ENCODE results near the gene STARD5. TPM values are rescaled to one million over a fixed set of nuclear protein-coding genes. Genes with fewer than 3 reads are reported as not detected.

STARD5 gene
- total and polyA plus RNA-seq, 2 of the 8 experiments (the other 6 are each of a cell fraction or from before 2014, with no cell fraction given): 5.5 to 10.4 TPM

- no peak for TF ChIP-seq MAFK (IDR thresholded peaks at IDR 0.05; ENCODE audit: low read depth, low read length)
- TF ChIP-seq NRF1 (IDR thresholded peaks at IDR 0.05; ENCODE audit: low read depth, low read length): no peak
- no peak for TF ChIP-seq RFX5 (IDR thresholded peaks at IDR 0.05; ENCODE audit: borderline replicate concordance, low read depth, low read length)
- no peak for TF ChIP-seq ZNF274 (IDR thresholded peaks at IDR 0.05; ENCODE audit: borderline replicate concordance, extremely low read depth, low read length)
- TF ChIP-seq ASH2L (IDR thresholded peaks at IDR 0.05; ENCODE audit: low read length): no peak
- no peak for TF ChIP-seq EP300 (IDR thresholded peaks at IDR 0.05; ENCODE audit: borderline replicate concordance in 1 of 2, low read depth in 2 of 2, low read length in 2 of 2)
These were observed 32.3 kb upstream of the STARD5 start (continued) for GRCh38 chr15:81356252-81356651.

Measured in H1 (cell line).